ENCODE data around the gene TENM3. TPM values are rescaled to one million over a fixed set of nuclear protein-coding genes. Genes with fewer than 3 reads are reported as not detected.

The TENM3 gene
- total RNA-seq, 4 donors from 2014 or later, result 0.69 to 8.2 (median 2.3) TPM

GRCh38 chr4:182840108-182840507, 596.9 kb downstream of the TENM3 start:
- no peak for DNase-seq (ENCODE audit: low spot score in 2 of 2)
- intact Hi-C loops (cut with DNase I; ENCODE audit: low total_unique reads), result no loop called here
- no peak overlapping the region for H3K4me3 ChIP-seq (ENCODE audit: low read depth, poor library complexity, severe bottlenecking)
- whole genome bisulfite sequencing, 2 donors, result 83 to 93% methylated on average over 10 of the region's 10 CpGs
- no peak for TF ChIP-seq POLR2A (IDR thresholded peaks at IDR 0.05)
- TF ChIP-seq CTCF (IDR thresholded peaks at IDR 0.05), result no peak

GRCh38 chr4:182842104-182842600, 599.0 kb downstream of the TENM3 start:
- no peak overlapping the region for H3K4me3 ChIP-seq (ENCODE audit: low read depth, poor library complexity, severe bottlenecking)
- DNase-seq (ENCODE audit: low spot score in 2 of 2), result no peak
- 80 to 87% methylated on average over 11 of the region's 11 CpGs for WGBS, 2 donors
- intact Hi-C loops (cut with DNase I; ENCODE audit: low total_unique reads), result no loop called here
- no peak for TF ChIP-seq POLR2A (IDR thresholded peaks at IDR 0.05)
- no peak for TF ChIP-seq CTCF (IDR thresholded peaks at IDR 0.05)

- TF ChIP-seq CTCF (IDR thresholded peaks at IDR 0.05) (no peak), POLR2A (IDR thresholded peaks at IDR 0.05) (no peak)
- no peak overlapping the region for H3K4me3 ChIP-seq (ENCODE audit: low read depth, poor library complexity, severe bottlenecking)
- no peak for DNase-seq (ENCODE audit: low spot score in 2 of 2)
- WGBS, 2 donors, result 57 to 65% methylated on average over 17 of the region's 17 CpGs
- intact Hi-C loops (cut with DNase I; ENCODE audit: low total_unique reads), result no loop called here
Measured at GRCh38 chr4:182842759-182843390, 599.7 kb downstream of the TENM3 start.

GRCh38 chr4:182843808-182844325, 600.7 kb downstream of the TENM3 start:
- no peak for TF ChIP-seq CTCF (IDR thresholded peaks at IDR 0.05)
- no peak for TF ChIP-seq POLR2A (IDR thresholded peaks at IDR 0.05)
- 43 to 54% methylated on average over 9 of the region's 9 CpGs for WGBS, 2 donors
- H3K4me3 ChIP-seq (ENCODE audit: low read depth, poor library complexity, severe bottlenecking), result no peak overlapping the region
- DNase-seq (ENCODE audit: low spot score in 2 of 2), result no peak
- intact Hi-C loops (cut with DNase I; ENCODE audit: low total_unique reads), result no loop called here

GRCh38 chr4:182845618-182846017, 602.4 kb downstream of the TENM3 start:
- intact Hi-C loops (cut with DNase I; ENCODE audit: low total_unique reads), result no loop called here
- TF ChIP-seq CTCF (IDR thresholded peaks at IDR 0.05), result no peak
- 51 to 62% methylated on average over 6 of the region's 6 CpGs for WGBS, 2 donors
- DNase-seq (ENCODE audit: low spot score in 2 of 2), result no peak
- no peak overlapping the region for H3K4me3 ChIP-seq (ENCODE audit: low read depth, poor library complexity, severe bottlenecking)

- WGBS, 2 donors, result 91 to 92% methylated on average over 8 of the region's 8 CpGs
- H3K4me3 ChIP-seq (ENCODE audit: low read depth, poor library complexity, severe bottlenecking), result no peak overlapping the region
- intact Hi-C loops (cut with DNase I; ENCODE audit: low total_unique reads), result no loop called here
- no peak for DNase-seq (ENCODE audit: low spot score in 2 of 2)
- TF ChIP-seq POLR2A (IDR thresholded peaks at IDR 0.05), result no peak
- no peak for TF ChIP-seq CTCF (IDR thresholded peaks at IDR 0.05)
Measured at GRCh38 chr4:182846036-182846435, 602.8 kb downstream of the TENM3 start.

All from lower leg skin (tissue), 4 donors.